OCI-LY1 (cell line): ENCODE measurements around the gene C21orf91.

Source experiments
- EZH2 ChIP-seq: fragments of 200-600 bp; sonication (generic), shearing (Covaris generic); IDR thresholded peaks from 2 replicates; pipeline ENCODE4 v1.8.0; 2017; ENCODE audit warnings: borderline replicate concordance, mixed run types, mild to moderate bottlenecking, antibody characterized with exemption, low read length, moderate library complexity, mixed read lengths
- TF ChIP-seq, protein P1 (sequence below): fragments of 200-600 bp; sonication (generic), shearing (Covaris generic); IDR thresholded peaks from 2 replicates; pipeline ENCODE4 v1.5.1; 2017; ENCODE audit warnings: mild to moderate bottlenecking, antibody characterized with exemption, low read length, moderate library complexity, mixed read lengths

DNA sequence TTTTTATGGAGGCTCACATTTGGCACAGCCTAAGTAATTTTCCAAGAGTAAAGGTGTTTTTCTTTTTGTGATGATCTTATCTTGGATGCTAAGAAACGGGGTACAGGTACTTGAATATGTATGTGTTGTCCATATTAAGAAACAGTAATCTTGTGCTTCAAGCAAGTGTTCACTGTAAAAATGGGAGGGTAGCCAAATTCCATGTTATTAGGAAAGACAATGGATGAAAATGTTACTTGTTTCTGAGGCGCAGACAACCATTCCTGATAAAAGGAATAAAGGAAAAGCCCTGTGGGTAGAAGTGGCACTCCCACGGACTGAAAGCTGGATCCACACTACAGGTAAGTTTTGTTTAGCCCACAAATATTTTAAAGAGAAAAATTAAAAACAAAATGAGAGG is 15.6 kb downstream of the C21orf91 start:
- TF ChIP-seq, protein P1, sequence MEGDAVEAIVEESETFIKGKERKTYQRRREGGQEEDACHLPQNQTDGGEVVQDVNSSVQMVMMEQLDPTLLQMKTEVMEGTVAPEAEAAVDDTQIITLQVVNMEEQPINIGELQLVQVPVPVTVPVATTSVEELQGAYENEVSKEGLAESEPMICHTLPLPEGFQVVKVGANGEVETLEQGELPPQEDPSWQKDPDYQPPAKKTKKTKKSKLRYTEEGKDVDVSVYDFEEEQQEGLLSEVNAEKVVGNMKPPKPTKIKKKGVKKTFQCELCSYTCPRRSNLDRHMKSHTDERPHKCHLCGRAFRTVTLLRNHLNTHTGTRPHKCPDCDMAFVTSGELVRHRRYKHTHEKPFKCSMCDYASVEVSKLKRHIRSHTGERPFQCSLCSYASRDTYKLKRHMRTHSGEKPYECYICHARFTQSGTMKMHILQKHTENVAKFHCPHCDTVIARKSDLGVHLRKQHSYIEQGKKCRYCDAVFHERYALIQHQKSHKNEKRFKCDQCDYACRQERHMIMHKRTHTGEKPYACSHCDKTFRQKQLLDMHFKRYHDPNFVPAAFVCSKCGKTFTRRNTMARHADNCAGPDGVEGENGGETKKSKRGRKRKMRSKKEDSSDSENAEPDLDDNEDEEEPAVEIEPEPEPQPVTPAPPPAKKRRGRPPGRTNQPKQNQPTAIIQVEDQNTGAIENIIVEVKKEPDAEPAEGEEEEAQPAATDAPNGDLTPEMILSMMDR = no peak
- TF ChIP-seq EZH2 = no peak
